Measurements from ENCODE around the gene SREBF1.
"Not testable (repeated sequence)": the region's sequence is repeated elsewhere in the genome, so short reads cannot be mapped to it uniquely, and the experiment has no call there.

The SREBF1 gene

GRCh38 chr17:17810084-17810894 is 26.5 kb downstream of the SREBF1 start:
- Histone ChIP-seq H3K4me3 (ENCODE audit: low read length) (no peak overlapping the region), H3K27me3 (ENCODE audit: control insufficient read depth, insufficient read depth, low read length) (no peaks in the 10 kb centered on the region)

GRCh38 chr17:17809531-17810083 is 27.2 kb downstream of the SREBF1 start:
- Histone ChIP-seq H3K9me3 (ENCODE audit: control insufficient read depth, low read length) (no peaks in the 10 kb centered on the region), H3K4me3 (ENCODE audit: low read length) (no peak overlapping the region), H3K4me1 (ENCODE audit: control insufficient read depth, insufficient read depth, low read length) (peaks cover 19% of the 10 kb centered on the region), H3K36me3 (ENCODE audit: control insufficient read depth, insufficient read depth, low read length) (peaks cover 9% of the 10 kb centered on the region), H3K9ac (ENCODE audit: low read length) (no peak overlapping the region), H3K27me3 (ENCODE audit: control insufficient read depth, insufficient read depth, low read length) (no peaks in the 10 kb centered on the region)

More at GRCh38 chr17:17810084-17810894, 26.5 kb downstream of the SREBF1 start:
- Histone ChIP-seq H3K9ac (ENCODE audit: low read length) (no peak overlapping the region), H3K9me3 (ENCODE audit: control insufficient read depth, low read length) (no peaks in the 10 kb centered on the region), H3K4me1 (ENCODE audit: control insufficient read depth, insufficient read depth, low read length) (peaks cover 19% of the 10 kb centered on the region), H3K36me3 (ENCODE audit: control insufficient read depth, insufficient read depth, low read length) (peaks cover 11% of the 10 kb centered on the region)

DNA sequence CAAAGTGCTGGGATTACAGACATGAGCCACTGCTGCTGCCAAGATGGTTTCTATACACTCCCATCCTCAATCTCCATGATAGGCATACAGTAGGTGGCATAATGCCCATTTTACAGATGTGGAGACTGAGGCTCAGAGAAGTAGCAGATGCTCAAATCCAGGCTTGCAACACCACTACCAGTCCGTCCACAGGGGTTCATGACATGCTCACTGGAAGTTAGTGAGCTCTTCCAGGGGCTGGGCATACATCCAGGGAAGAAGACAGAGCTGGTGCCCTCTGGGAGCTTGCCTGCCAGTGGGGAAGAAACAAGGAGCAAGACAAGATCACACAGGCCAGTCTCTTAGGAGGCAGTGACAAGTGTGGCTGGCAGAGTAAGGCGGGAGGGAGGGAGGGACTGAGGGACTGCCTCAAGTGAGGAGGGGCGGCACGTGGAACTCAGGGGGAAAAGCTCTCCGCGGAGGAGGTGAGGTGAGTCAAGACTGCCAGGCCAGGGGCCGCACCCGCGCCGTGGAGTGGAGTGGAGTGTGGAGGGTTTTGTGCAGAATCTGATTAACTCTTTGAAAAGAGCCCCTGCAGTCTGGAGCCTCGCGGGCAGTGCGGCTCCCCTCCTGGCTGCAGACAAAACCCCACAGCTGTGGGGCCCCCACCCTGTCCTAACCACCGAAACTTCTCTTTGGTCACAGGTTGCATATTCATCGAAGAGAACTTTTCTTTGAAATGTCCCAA is 27.9 kb downstream of the SREBF1 start:
- no peak overlapping the region for H3K9ac ChIP-seq (ENCODE audit: low read length)
- H3K4me1 ChIP-seq (ENCODE audit: control insufficient read depth, insufficient read depth, low read length), result peaks cover 19% of the 10 kb centered on the region
- H3K9me3 ChIP-seq (ENCODE audit: control insufficient read depth, low read length), result no peaks in the 10 kb centered on the region
- H3K27me3 ChIP-seq (ENCODE audit: control insufficient read depth, insufficient read depth, low read length), result no peaks in the 10 kb centered on the region
- peaks cover 14% of the 10 kb centered on the region for H3K36me3 ChIP-seq (ENCODE audit: control insufficient read depth, insufficient read depth, low read length)
- H3K4me3 ChIP-seq (ENCODE audit: low read length), result no peak overlapping the region

- H3K4me3 ChIP-seq (ENCODE audit: low read length); H3K9me3 ChIP-seq (ENCODE audit: control insufficient read depth, low read length); H3K9ac ChIP-seq (ENCODE audit: low read length); H3K27me3 ChIP-seq (ENCODE audit: control insufficient read depth, insufficient read depth, low read length): not testable (repeated sequence)
- Histone ChIP-seq H3K36me3 (ENCODE audit: control insufficient read depth, insufficient read depth, low read length) (peaks cover 14% of the 10 kb centered on the region), H3K4me1 (ENCODE audit: control insufficient read depth, insufficient read depth, low read length) (peaks cover 19% of the 10 kb centered on the region)
Observed at GRCh38 chr17:17808200-17808599, 28.6 kb downstream of the SREBF1 start.

GRCh38 chr17:17807440-17807839 is 29.3 kb downstream of the SREBF1 start:
- no peaks in the 10 kb centered on the region for H3K9me3 ChIP-seq (ENCODE audit: control insufficient read depth, low read length)
- H3K4me1 ChIP-seq (ENCODE audit: control insufficient read depth, insufficient read depth, low read length), result peaks cover 14% of the 10 kb centered on the region
- H3K9ac ChIP-seq (ENCODE audit: low read length), result no peak overlapping the region
- H3K27me3 ChIP-seq (ENCODE audit: control insufficient read depth, insufficient read depth, low read length), result no peaks in the 10 kb centered on the region
- H3K36me3 ChIP-seq (ENCODE audit: control insufficient read depth, insufficient read depth, low read length), result peaks cover 14% of the 10 kb centered on the region
- no peak overlapping the region for H3K4me3 ChIP-seq (ENCODE audit: low read length)

DNA sequence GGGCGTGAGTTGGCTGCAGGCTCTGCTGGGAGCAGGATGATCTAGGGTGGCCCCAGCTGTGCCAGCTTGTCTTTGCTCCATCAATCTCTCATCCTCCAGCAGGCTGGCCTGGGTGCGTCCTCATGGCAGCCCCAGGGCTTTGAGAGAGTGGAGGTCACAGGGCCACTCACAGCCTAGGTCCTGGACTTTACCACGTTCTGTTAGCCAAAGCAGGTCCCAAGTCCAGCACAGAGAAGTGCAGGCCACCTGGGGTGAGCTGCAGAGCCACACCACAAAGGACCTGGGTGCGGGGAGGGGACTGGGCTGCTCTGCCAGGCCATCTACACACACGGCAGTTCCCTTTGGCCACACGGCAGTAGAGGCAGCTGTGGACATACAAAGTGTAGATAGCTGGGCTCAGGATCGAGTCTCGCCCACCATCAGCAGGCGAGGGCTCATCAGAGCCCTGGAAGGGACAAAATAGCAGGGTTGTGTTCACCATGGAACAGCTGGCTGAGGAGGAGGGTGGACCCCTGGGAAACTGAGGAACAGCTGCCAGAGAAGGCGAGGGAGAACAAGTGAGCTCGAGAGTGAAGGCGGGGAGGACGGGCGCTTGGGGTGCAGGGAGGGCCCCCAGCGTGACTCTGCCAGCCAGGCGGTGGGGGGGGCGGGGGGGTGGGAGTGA is 30.0 kb downstream of the SREBF1 start:
- H3K27me3 ChIP-seq (ENCODE audit: control insufficient read depth, insufficient read depth, low read length), result no peaks in the 10 kb centered on the region
- no peak overlapping the region for H3K9ac ChIP-seq (ENCODE audit: low read length)
- H3K4me3 ChIP-seq (ENCODE audit: low read length), result no peak overlapping the region
- H3K36me3 ChIP-seq (ENCODE audit: control insufficient read depth, insufficient read depth, low read length), result peaks cover 14% of the 10 kb centered on the region
- H3K9me3 ChIP-seq (ENCODE audit: control insufficient read depth, low read length), result no peaks in the 10 kb centered on the region
- peaks cover 7% of the 10 kb centered on the region for H3K4me1 ChIP-seq (ENCODE audit: control insufficient read depth, insufficient read depth, low read length)

- no peaks in the 10 kb centered on the region for H3K27me3 ChIP-seq (ENCODE audit: control insufficient read depth, insufficient read depth, low read length)
- no peak overlapping the region for H3K4me3 ChIP-seq (ENCODE audit: low read length)
- no peaks in the 10 kb centered on the region for H3K9me3 ChIP-seq (ENCODE audit: control insufficient read depth, low read length)
- H3K36me3 ChIP-seq (ENCODE audit: control insufficient read depth, insufficient read depth, low read length), result peaks cover 14% of the 10 kb centered on the region
- peaks cover 4% of the 10 kb centered on the region for H3K4me1 ChIP-seq (ENCODE audit: control insufficient read depth, insufficient read depth, low read length)
- H3K9ac ChIP-seq (ENCODE audit: low read length), result no peak overlapping the region
Observed at GRCh38 chr17:17806035-17806434, 30.8 kb downstream of the SREBF1 start.

- peaks cover 4% of the 10 kb centered on the region for H3K4me1 ChIP-seq (ENCODE audit: control insufficient read depth, insufficient read depth, low read length)
- peaks cover 14% of the 10 kb centered on the region for H3K36me3 ChIP-seq (ENCODE audit: control insufficient read depth, insufficient read depth, low read length)
- no peak overlapping the region for H3K4me3 ChIP-seq (ENCODE audit: low read length)
- no peak overlapping the region for H3K9ac ChIP-seq (ENCODE audit: low read length)
- no peaks in the 10 kb centered on the region for H3K27me3 ChIP-seq (ENCODE audit: control insufficient read depth, insufficient read depth, low read length)
- H3K9me3 ChIP-seq (ENCODE audit: control insufficient read depth, low read length), result no peaks in the 10 kb centered on the region
Observed at GRCh38 chr17:17805575-17805974, 31.2 kb downstream of the SREBF1 start.

- Histone ChIP-seq H3K9me3 (ENCODE audit: control insufficient read depth, low read length) (no peaks in the 10 kb centered on the region), H3K4me3 (ENCODE audit: low read length) (no peak overlapping the region), H3K27me3 (ENCODE audit: control insufficient read depth, insufficient read depth, low read length) (no peaks in the 10 kb centered on the region), H3K4me1 (ENCODE audit: control insufficient read depth, insufficient read depth, low read length) (peaks cover 4% of the 10 kb centered on the region), H3K36me3 (ENCODE audit: control insufficient read depth, insufficient read depth, low read length) (peaks cover 14% of the 10 kb centered on the region), H3K9ac (ENCODE audit: low read length) (no peak overlapping the region)
Observed at GRCh38 chr17:17804007-17804406, 32.8 kb downstream of the SREBF1 start.

GRCh38 chr17:17801800-17802481 is 34.8 kb downstream of the SREBF1 start:
- Histone ChIP-seq H3K27me3 (ENCODE audit: control insufficient read depth, insufficient read depth, low read length) (no peaks in the 10 kb centered on the region), H3K36me3 (ENCODE audit: control insufficient read depth, insufficient read depth, low read length) (peaks cover 14% of the 10 kb centered on the region), H3K4me3 (ENCODE audit: low read length) (no peak overlapping the region), H3K4me1 (ENCODE audit: control insufficient read depth, insufficient read depth, low read length) (no peaks in the 10 kb centered on the region), H3K9me3 (ENCODE audit: control insufficient read depth, low read length) (no peaks in the 10 kb centered on the region), H3K9ac (ENCODE audit: low read length) (no peak overlapping the region)

DNA sequence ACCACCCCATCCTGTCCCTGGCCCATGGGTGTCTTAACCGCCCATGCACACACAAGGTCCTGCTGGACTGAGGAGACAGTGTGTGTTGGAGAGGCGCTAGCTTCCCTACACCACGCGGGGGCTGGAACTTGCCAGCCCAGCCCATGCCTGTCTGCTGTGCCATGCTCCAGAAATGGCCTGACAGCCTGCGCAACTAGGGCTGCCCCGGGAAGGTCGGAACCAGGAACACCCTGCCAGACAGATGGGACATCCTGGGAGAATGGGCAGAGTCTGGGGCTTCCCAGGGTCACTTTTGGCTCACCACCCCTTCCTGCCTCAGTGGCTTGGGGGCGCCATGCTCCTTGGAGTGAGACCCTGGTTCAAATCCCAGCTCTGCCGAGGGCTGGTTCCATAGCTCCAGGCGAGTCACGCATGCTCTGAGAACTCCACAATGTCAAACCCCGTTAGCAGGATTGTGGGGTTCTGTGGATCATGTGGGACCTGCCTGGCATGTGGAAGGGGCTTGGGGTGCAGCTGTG is 36.2 kb downstream of the SREBF1 start:
- Histone ChIP-seq H3K36me3 (ENCODE audit: control insufficient read depth, insufficient read depth, low read length) (peaks cover 13% of the 10 kb centered on the region), H3K4me3 (ENCODE audit: low read length) (no peak overlapping the region), H3K9ac (ENCODE audit: low read length) (no peak overlapping the region), H3K27me3 (ENCODE audit: control insufficient read depth, insufficient read depth, low read length) (no peaks in the 10 kb centered on the region), H3K4me1 (ENCODE audit: control insufficient read depth, insufficient read depth, low read length) (no peaks in the 10 kb centered on the region), H3K9me3 (ENCODE audit: control insufficient read depth, low read length) (no peaks in the 10 kb centered on the region)
